Neural crest cell (in vitro differentiated cells): ENCODE data around the gene VSX2. TPM values are rescaled to one million over a fixed set of nuclear protein-coding genes. Genes with fewer than 3 reads are reported as not detected.

ENCODE experiments used
- DNase-seq: peaks from one replicate; pipeline ENCODE4 v3.0.0; 2021; ENCODE audit warnings: low read depth, mixed read lengths, low spot score
- H3K27ac Mint-ChIP-seq: one replicate; pipeline ENCODE4 v1.8.0; 2021; ENCODE audit warnings: mild to moderate bottlenecking, mixed read lengths; ENCODE audit not compliant: unreplicated experiment
- H3K27me3 Mint-ChIP-seq: 2 replicates; pipeline ENCODE4 v1.8.0; 2021; ENCODE audit warnings: low read depth, mild to moderate bottlenecking, mixed read lengths
- H3K36me3 Mint-ChIP-seq: 2 replicates; pipeline ENCODE4 v1.8.0; 2021; ENCODE audit warnings: low read depth, mild to moderate bottlenecking, mixed read lengths
- H3K4me1 Mint-ChIP-seq: 2 replicates; pipeline ENCODE4 v1.8.0; 2021; ENCODE audit warnings: mixed read lengths
- H3K4me3 Mint-ChIP-seq: one replicate; pipeline ENCODE4 v1.8.0; 2021; ENCODE audit warnings: mild to moderate bottlenecking, mixed read lengths
- H3K9me3 Mint-ChIP-seq: 2 replicates; pipeline ENCODE4 v1.8.0; 2021; ENCODE audit warnings: mixed read lengths
- CTCF ChIP-seq: fragments of 200-600 bp; sonication (generic); conservative IDR thresholded peaks from 2 replicates; pipeline ENCODE4 v1.5.0; 2021; ENCODE audit warnings: antibody characterized with exemption, mild to moderate bottlenecking
- long read RNA-seq: library from polyadenylated mRNA; unstranded; transcript quantifications from one replicate; pipeline ENCODE4 v2.0.0, GENCODE V29; 2020
- total RNA-seq: library from RNA; stranded (reverse); gene quantifications from 2 replicates; pipeline ENCODE4 v1.2.1, GENCODE V29; 2021

VSX2 gene
- total RNA-seq: 0.89 and 1.2 TPM in 2 replicates
- long read RNA-seq: 0 reads

GRCh38 chr14:74238974-74239847, at the start of gene VSX2:
Gene VSX2, plus strand, starts transcription at chr14:74239449. Its CDS starts 113 bp downstream, at chr14:74239562.
- H3K4me3 Mint-ChIP-seq: peak within 1 kb of the TSS; percentile 49
- H3K27me3 Mint-ChIP-seq: peaks cover 94% of the 10 kb centered on the region
- no peak for DNase-seq
- H3K36me3 Mint-ChIP-seq: no peaks in the 10 kb centered on the region
- H3K9me3 Mint-ChIP-seq: no peaks in the 10 kb centered on the region
- peaks cover 9% of the 10 kb centered on the region for H3K4me1 Mint-ChIP-seq
- TF ChIP-seq CTCF: no peak
- no peak within 1 kb of the TSS for H3K27ac Mint-ChIP-seq

GRCh38 chr14:74190927-74191575, 48.2 kb upstream of the VSX2 start:
- H3K27me3 Mint-ChIP-seq: no peaks in the 10 kb centered on the region
- no peak for DNase-seq
- H3K4me1 Mint-ChIP-seq: peaks cover 7% of the 10 kb centered on the region
- H3K4me3 Mint-ChIP-seq: no peak overlapping the region
- H3K9me3 Mint-ChIP-seq: no peaks in the 10 kb centered on the region
- no peak overlapping the region for H3K27ac Mint-ChIP-seq
- no peak for TF ChIP-seq CTCF
- H3K36me3 Mint-ChIP-seq: no peaks in the 10 kb centered on the region

GRCh38 chr14:74194506-74195274, 44.6 kb upstream of the VSX2 start:
- peaks cover 3% of the 10 kb centered on the region for H3K36me3 Mint-ChIP-seq

GRCh38 chr14:74195623-74196022, 43.6 kb upstream of the VSX2 start:
- peaks cover 3% of the 10 kb centered on the region for H3K36me3 Mint-ChIP-seq
- no peak for DNase-seq
- H3K27ac Mint-ChIP-seq: no peak overlapping the region
- H3K9me3 Mint-ChIP-seq: no peaks in the 10 kb centered on the region
- TF ChIP-seq CTCF: no peak
- no peak overlapping the region for H3K4me3 Mint-ChIP-seq
- no peaks in the 10 kb centered on the region for H3K27me3 Mint-ChIP-seq
- H3K4me1 Mint-ChIP-seq: peaks cover 7% of the 10 kb centered on the region

More at GRCh38 chr14:74194506-74195274, 44.6 kb upstream of the VSX2 start:
- Mint-ChIP-seq H3K27me3 (no peaks in the 10 kb centered on the region), H3K4me3 (no peak overlapping the region), H3K4me1 (peaks cover 7% of the 10 kb centered on the region), H3K27ac (no peak overlapping the region), H3K9me3 (no peaks in the 10 kb centered on the region)
- DNase-seq: no peak
- no peak for TF ChIP-seq CTCF

GRCh38 chr14:74198441-74199234, 40.6 kb upstream of the VSX2 start:
- no peaks in the 10 kb centered on the region for H3K27me3 Mint-ChIP-seq
- no peak for DNase-seq
- H3K36me3 Mint-ChIP-seq: peaks cover 3% of the 10 kb centered on the region
- H3K4me3 Mint-ChIP-seq: no peak overlapping the region
- H3K9me3 Mint-ChIP-seq: no peaks in the 10 kb centered on the region
- no peaks in the 10 kb centered on the region for H3K4me1 Mint-ChIP-seq
- no peak overlapping the region for H3K27ac Mint-ChIP-seq
- no peak for TF ChIP-seq CTCF
